Activated T-cell treated with anti-CD3 and anti-CD28 coated beads for 1 hour (primary cell): ENCODE results near the gene KRTAP2-3.
"Not testable (repeated sequence)": the region's sequence is repeated elsewhere in the genome, so short reads cannot be mapped to it uniquely, and the experiment has no call there.

Experiments
- DNase-seq: peaks from one replicate; pipeline ENCODE4 v3.0.0-alpha.2; 2020; ENCODE audit warnings: low read depth

The KRTAP2-3 gene, protein sequence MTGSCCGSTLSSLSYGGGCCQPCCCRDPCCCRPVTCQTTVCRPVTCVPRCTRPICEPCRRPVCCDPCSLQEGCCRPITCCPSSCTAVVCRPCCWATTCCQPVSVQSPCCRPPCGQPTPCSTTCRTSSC

DNA sequence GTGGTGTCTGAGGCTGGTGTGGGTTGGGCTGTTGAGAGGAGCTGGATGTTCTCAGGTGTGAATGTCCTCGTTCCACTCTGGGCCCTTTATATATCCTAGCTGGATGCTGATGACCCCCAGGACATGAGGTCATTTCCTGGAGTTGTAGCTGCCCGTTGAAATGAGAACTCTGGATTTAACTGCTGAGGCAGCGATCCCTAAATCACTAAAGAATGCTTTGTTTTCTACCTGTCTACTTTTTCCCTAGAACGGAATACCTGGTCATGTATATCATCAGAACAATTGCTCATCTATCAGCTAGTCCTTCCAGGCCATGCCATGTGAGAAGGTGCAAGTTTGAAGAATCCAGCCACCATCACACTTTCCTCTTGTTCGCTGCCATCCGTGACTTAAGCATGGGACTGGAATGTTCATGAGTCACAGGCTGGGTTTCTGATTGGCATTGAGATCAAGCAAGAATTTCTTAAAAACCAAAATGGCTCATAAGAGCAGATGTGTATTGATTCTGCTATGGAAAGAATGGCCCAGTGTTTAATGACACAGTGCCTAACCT is at the start of gene KRTAP2-3:
TSS of gene KRTAP2-3 (minus strand) at position 63 of the 553 bp plus-strand sequence. CDS start 64 bp downstream, outside the sequence.
- no peak for DNase-seq

DNA sequence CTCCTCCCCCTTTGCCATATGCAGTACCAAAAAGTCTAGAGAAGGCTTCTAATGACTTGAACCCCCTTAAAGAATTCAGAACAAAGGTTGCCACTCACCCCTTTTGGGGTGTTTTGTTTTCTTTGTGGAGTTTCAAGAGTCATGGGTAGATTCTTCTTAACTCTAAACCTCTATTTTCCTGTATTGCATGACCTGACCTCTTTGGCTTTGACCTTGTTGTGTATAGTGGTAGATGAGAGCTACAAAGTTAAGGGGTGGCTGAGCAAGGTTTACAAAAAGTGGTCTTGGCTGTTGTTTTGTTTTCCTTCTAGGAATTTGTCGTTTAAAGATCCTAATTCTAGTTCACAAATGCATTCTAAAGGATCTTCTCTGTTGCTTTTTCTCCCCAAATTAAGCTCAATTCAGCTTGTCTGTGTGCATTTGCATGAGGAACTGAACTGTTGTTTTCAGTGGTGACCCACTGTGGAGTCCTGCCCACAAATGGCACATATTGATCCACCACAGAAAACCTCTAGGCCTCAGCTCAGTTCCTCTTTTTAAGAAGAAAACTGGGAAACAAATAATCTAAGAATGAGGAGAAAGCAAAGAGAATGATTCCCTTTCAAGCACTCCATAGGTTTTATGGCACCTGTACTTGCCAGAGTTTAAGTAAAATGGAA is 48.9 kb upstream of the KRTAP2-3 start:
- DNase-seq = not testable (repeated sequence)

DNA sequence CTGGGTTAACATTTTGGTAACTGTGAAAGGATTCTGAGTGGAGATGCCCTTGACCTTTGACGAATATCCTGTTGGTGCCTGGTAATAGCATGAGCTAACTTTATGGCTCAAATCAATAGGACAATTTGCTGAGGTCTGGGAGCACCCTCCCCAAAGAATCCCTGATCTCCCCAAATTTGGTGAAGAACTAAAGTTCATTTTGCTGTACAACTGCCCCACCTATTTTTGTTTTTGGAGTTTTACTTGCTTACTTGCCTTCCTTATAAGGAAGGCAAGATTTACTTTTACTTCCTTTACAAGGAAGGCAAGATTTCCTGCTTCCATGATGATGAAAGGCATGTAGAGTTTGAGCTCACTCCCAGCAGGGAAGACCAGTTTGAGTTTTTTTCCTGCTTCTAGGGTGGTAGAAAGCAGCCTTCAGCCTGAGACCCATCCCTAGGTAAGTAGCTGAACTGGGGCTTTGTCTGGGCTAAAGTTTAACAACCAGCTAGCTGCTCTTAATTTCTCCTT is 48.1 kb upstream of the KRTAP2-3 start:
- no peak for DNase-seq

DNA sequence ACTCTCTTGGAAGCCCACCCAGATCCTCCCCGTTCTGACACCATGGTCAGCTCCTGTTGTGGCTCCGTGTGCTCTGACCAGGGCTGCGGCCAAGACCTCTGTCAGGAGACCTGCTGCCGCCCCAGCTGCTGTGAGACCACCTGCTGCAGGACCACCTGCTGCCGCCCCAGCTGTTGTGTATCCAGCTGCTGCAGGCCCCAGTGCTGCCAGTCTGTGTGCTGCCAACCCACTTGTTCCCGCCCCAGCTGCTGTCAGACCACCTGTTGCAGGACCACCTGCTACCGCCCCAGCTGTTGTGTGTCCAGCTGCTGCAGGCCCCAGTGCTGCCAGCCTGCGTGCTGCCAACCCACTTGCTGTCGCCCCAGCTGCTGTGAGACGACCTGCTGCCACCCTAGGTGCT is 45.4 kb upstream of the KRTAP2-3 start, which contains the start of gene KRTAP4-9:
TSS of gene KRTAP4-9 (plus strand) at position 43 of the 400 bp plus-strand sequence. CDS start at position 43, 0 bp downstream.
- DNase-seq = not testable (repeated sequence)

DNA sequence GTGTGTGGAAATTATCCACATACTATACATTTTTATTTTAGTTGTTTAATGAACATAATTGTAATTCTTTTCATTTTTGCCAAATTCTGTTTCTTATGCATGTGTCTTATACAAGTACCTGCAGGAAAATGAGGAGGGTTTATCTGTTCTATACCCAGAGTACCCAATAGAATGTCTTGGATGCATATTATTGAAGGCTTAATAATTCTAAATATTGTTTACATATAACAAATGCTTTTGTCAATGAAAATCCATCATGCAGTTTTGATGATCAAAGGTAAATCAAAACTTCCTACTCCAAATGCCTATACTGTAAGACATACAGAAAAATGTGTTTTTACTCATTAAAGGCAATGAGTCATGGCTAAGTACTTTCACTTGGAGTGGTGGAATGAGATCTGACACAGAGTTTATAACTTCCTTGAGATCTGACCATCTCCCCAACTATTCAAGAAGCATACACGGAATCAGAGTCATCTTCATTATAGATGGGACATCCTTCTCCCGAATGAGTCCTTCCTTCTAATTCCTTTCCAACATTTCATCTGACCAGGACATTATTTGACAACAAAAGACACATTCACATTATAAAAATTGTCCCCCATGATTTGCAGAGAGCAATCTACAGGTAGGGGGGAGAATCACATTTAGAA is 44.6 kb upstream of the KRTAP2-3 start:
- DNase-seq = not testable (repeated sequence)

DNA sequence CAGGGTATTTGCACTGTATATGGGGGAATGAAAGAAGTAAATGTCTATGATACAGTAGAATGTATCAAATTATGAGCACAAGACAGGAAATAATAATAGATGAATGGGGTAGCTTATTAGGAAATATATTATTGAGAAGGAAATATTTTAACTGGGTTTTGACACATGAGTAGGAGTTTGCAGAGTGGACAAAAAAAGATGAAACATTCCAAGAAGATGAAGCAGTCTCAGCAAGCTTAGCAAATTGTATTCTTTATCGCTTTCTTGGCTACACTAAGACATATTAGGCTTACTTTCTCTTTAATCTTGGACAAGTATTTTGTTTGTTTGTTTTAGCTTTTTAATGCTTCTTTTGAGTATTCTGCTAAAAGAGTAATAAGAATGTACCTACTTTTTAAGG is 44.0 kb upstream of the KRTAP2-3 start:
- no peak for DNase-seq

DNA sequence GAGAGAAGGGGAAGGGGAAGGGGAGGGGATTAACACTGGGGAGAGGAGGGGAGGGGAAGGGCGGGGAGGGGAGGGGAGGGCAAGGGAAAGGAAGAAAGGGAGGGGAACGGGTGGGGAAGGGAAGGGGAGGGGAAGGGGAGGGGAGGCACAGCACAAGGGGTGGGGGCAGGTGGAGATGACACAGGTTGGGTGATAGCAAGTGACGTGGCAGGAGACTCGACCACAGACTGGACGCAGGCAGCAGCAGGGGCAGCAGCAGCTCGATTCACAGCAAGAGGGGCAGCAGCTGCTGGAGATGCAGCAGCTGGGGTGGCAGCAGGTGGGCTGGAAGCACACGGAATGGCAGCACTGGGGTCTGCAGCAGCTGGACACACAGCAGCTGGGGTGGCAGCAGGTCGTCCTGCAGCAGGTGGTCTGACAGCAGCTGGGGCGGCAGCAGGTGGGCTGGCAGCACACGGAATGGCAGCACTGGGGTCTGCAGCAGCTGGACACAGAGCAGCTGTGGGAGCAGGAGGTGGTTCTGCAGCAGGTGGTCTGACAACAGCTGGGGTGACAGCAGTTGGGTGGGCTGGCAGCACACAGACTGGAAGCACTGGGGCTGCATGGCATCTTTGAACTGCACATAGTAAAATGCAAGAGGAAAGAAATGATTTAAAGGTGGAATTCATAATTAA is 41.8 kb upstream of the KRTAP2-3 start, which contains the start of gene KRTAP4-16:
TSS of gene KRTAP4-16 (minus strand) at position 624 of the 674 bp plus-strand sequence. CDS start at position 624, 0 bp downstream.
- no peak for DNase-seq

DNA sequence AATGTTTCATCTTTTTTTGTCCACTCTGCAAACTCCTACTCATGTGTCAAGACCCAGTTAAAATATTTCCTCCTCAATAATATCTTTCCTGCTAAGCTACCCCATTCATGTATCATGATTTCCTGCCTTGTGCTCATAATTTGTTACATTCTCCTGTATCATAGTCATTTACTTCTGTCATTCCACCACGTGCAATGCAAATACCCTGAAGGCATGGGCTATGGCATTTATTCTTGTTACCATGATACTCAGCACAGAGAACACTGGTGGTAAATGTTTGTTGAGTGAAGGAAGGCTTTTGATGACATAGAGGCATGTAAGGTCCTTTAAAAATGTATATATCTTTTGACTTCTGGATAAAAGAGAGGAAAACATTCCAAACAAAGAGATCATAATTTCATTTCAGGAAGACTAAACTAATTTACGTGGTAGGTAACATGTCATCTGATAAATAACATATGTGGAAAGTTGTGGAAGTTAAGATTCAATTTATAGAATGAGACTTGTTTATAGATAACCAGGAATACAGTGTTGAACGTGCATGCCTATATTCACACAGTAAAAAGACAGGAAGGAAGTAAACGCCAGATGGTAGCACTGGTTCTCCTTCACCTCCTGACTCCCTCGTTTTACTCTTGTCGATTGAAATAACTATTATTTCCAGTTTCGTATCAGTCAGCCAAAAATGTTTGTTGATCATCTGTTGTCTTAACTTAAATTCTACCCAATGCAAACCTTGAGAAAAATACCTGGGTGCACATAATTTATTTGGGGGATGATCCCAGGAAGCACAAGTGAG is 40.0 kb upstream of the KRTAP2-3 start:
- DNase-seq = not testable (repeated sequence)

DNA sequence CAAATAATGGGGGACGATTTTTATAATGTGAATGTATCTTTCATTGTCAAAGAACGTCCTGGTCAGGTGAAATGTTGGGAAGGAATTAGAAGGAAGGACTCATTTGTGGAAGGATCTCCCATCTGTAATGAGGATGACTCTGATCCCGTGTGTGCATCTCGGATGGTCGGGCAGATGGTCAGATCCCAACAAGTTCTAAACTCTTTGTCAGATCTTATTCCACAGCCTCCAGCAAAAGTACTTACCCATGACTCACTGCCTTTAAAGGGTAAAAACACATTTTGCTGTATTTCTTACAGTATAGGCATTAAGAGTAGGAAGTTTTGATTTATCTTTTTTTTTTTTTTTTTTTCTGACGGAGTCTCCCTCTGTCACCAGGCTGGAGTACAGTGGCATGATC is 38.6 kb upstream of the KRTAP2-3 start:
- no peak for DNase-seq

DNA sequence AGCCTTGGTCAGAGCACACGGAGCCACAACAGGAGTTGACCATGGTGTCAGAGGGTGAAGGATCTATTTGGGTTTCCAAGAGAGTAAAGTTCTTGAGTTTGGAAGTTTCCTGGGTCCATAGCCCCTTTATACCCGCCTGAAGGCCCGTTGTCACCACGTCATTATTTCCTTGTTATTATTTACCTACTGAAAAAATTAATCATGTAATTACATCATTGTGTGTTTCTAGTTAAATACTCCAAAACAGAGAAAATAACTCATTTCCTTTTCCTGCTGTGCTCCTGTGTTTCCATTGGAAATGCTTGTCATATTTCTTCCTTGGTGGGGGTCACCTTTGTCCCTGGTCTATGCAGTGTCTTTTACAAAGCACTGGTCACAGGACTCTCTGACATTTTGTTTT is 38.1 kb upstream of the KRTAP2-3 start, which contains the start of gene KRTAP4-8:
TSS of gene KRTAP4-8 (minus strand) at position 101 of the 400 bp plus-strand sequence. CDS start at position 43, 58 bp downstream.
- no peak for DNase-seq

DNA sequence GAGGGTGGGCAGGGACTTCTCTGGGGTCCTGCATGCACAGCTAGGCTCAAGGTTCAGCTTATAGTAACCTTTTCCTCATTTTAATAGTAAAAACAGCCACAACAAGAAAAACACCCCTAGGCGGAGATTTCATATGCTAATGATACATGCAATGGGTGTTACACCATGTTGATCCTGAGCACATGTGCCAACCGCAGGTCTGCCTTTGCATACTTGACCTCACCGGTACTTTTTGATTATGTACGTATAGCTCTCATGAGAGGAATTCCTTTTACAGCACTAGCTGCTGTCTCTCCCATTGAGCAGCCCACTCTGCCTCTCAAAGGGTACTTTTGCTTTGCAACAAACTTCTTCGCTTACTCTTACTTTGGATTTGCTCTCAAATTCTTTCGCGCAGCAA is 36.1 kb upstream of the KRTAP2-3 start:
- no peak for DNase-seq

DNA sequence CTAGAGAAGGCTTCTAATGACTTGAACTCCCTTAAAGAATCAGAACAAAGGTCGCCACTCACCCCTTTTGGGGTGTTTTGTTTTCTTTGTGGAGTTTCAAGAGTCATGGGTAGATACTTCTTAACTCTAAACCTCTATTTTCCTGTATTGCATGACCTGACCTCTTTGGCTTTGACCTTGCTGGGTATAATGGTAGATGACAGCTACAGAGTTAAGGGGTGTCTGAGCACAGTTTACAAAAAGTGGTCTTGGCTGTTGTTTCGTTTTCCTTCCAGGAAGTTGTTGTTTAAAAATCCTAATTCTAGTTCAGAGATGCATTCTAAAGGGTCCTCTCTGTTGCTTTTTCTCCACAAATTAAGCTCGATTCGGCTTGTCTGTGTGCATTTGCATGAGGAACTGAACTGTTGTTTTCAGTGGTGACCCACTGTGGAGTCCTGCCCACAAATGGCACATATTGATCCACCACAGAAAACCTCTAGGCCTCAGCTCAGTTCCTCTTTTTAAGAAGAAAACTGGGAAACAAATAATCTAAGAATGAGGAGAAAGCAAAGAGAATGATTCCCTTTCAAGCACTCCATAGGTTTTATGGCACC is 28.9 kb upstream of the KRTAP2-3 start:
- not testable (repeated sequence) for DNase-seq

DNA sequence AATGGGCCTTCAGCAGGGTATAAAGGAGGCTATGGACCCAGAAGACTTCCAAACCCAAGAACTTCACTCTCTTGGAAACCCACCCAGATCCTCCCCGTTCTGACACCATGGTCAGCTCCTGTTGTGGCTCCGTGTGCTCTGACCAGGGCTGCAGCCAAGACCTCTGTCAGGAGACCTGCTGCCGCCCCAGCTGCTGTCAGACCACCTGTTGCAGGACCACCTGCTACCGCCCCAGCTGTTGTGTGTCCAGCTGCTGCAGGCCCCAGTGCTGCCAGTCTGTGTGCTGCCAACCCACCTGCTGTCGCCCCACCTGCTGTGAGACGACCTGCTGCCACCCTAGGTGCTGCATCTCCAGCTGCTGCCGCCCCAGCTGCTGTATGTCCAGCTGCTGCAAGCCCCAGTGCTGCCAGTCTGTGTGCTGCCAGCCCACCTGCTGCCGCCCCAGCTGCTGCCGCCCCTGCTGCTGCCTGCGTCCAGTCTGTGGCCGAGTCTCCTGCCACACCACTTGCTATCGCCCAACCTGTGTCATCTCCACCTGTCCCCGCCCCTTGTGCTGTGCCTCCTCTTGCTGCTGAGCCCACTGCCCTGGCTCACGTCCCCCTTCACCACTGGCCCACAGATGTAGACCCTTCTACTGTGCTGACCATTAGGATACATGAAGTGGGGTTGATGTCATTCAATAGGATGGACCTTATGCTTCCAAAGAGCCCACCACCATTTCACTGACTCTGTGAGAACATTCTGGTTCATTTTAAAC is 24.4 kb upstream of the KRTAP2-3 start, which contains the start of gene KRTAP4-7:
TSS of gene KRTAP4-7 (plus strand) at position 51 of the 757 bp plus-strand sequence. CDS start at position 108, 57 bp downstream.
- DNase-seq = not testable (repeated sequence)

DNA sequence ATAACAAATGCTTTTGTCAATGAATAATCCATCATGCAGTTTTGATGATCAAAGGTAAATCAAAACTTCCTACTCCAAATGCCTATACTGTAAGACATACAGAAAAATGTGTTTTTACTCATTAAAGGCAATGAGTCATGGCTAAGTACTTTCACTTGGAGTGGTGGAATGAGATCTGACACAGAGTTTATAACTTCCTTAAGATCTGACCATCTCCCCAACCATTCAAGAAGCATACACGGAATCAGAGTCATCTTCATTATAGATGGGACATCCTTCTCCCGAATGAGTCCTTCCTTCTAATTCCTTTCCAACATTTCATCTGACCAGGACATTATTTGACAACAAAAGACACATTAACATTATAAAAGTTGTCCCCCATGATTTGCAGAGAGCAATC is 23.5 kb upstream of the KRTAP2-3 start:
- DNase-seq = not testable (repeated sequence)

DNA sequence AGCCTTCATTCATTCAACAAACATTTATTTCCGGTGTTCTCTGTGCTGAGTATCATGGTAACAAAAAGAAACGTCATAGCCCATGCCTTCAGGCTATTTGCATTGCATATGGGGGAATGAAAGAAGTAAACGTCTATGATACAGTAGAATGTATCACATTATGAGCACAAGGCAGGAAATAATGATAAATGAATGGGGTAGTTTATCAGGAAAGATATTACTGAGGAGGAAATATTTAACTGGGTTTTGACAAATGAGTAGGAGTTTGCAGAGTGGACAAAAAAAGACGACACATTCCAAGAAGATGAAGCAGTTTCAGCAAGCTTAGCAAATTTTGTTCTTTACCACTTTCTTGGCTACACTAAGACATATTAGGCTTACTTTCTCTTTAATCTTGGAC is 22.7 kb upstream of the KRTAP2-3 start:
- no peak for DNase-seq

DNA sequence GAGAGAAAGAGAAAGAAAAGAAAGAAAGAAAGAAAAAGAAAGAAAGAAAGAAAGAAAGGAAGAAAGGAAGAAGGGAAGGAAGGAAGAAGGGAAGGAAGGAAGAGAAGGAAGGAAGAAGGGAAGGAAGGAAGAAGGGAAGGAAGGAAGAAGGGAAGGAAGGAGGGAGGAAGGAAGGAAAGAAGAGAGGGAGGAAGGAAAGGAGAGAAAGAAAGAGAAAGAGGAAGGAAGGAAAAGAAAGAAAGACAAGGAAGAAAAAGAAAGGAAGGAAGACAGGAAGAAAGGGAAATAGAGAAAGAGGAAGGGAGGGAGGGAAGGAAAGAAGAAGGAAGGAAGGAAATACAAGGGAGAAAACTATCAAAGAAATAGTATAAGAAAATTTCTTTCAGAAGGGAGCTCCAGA is 16.9 kb upstream of the KRTAP2-3 start:
- no peak for DNase-seq

DNA sequence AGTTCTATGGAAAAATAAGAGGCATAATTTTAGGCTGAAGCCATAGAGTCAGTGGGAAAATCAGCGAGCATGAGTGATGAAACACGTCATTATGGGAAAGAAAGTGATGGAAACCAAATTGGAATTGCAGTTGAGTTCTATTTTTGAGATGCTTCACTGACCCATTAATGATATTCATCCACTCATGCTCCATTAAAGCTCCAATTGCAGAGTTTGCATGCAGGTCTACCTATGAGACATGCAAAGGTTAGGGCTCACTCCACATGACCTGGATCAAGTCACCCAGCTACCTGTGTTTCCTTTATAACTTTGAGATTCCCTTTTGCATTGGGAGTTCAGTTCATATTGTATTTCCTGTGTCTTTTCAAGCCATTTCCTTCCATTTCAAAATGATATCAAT is 13.8 kb upstream of the KRTAP2-3 start:
- DNase-seq = no peak

DNA sequence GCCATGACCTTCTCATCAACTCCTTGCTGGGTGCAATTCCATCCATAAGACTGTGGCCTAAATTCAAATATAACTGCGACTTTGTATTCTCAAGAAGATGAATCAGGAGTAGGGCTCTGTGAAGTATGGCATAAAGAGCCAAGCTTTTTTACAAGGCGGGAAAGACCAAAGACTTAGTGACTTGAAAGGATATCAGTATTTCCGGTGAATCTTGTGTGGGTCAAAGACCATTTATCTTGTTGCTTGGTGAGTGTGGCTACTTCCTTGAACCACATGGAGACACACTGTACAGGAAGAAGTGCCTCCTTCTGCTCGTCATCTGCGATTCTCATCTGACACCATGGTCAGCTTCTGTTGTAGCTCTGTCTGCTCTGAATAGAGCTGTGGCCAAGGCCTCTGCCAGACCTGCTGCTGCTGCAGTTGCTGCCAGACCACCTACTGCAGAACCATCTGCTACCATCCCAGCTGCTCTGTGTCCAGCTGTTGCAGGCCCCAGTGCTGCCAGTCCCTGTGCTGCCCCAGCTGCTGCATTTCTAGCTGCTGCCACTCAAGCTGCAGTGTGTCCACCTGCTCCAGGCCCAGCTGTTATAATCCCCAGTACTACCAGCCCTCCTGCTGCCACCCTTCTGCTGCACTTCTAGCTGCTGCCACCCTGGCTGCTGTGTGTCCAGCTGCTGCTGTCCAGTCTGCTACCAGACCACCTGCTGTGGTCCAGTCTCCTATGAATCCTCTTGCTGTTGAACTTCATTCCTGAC is 11.9 kb upstream of the KRTAP2-3 start:
- DNase-seq = no peak

DNA sequence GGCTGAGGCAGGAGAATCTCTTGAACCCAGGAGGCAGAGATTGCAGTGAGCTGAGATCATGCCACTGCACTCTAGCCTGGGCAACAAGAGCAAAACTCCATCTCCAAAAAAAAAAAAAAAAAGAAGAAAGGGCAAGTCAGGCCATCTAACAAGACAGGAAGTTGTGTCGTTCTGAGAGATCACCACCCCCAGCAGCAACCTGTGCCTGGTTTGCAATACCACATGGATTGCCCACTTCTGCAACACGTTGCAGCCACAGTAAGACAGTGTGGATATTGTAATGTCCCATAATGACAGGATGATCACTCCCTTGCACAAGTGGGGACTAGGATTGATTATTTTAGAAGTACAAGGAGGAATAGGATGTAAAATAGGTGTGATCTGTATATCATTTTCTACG is 9.1 kb upstream of the KRTAP2-3 start:
- DNase-seq = no peak
